Adipose tissue (tissue), 3 donors: Measurements from ENCODE around the gene CENPX. TPM values are rescaled to one million over a fixed set of nuclear protein-coding genes. Genes with fewer than 3 reads are reported as not detected.
"Not testable (repeated sequence)": the region's sequence is repeated elsewhere in the genome, so short reads cannot be mapped to it uniquely, and the experiment has no call there.

Source experiments
- H3K27ac ChIP-seq: one replicate; pipeline ENCODE4 v1.5.1; 2013; ENCODE audit warnings: low read depth, low read length
- WGBS, 3 donors: extraction: QIAGEN DNeasy Blood & Tissue Kit; methylation state at CpG; one replicate each; pipeline ENCODE4 v1.1.7; 2013; 5-methylcytosine and 5-hydroxymethylcytosine counted together
- polyA plus RNA-seq, 3 donors: library from polyadenylated mRNA; stranded (reverse); fragments of 200-250 nt; gene quantifications; one replicate each; pipeline ENCODE4 v1.2.3, GENCODE V29; 2013
- donor health status: healthy with polysubstance abuse.
- donor health status: Bipolar disorder and iron deficiency.
- donor health status: healthy.

The CENPX gene
- polyA plus RNA-seq, 3 donors, result 60.7 to 80.9 (median 76.8) TPM

- 94 to 98% (median 97%) methylated on average over 28 to 29 of the region's 29 CpGs for WGBS, 3 donors
- no peak overlapping the region for H3K27ac ChIP-seq
Measured at GRCh38 chr17:81995463-81996231, 27.0 kb downstream of the CENPX start.

- WGBS, 3 donors, result 87 to 93% (median 89%) methylated on average over 38 to 39 of the region's 39 CpGs
- no peak overlapping the region for H3K27ac ChIP-seq
Measured at GRCh38 chr17:81994593-81995462, 27.9 kb downstream of the CENPX start.

- no peak overlapping the region for H3K27ac ChIP-seq
- WGBS, 3 donors, result 94 to 96% (median 95%) methylated on average over 37 of the region's 37 CpGs
Measured at GRCh38 chr17:81993729-81994592, 28.7 kb downstream of the CENPX start.

- H3K27ac ChIP-seq, result no peak overlapping the region
- 70 to 85% (median 84%) methylated on average over 28 to 31 of the region's 31 CpGs for WGBS, 3 donors
Measured at GRCh38 chr17:81992306-81993102, 30.2 kb downstream of the CENPX start.

GRCh38 chr17:81991684-81992305 is 30.9 kb downstream of the CENPX start:
- 22 to 59% (median 50%) methylated on average over 31 of the region's 31 CpGs for WGBS, 3 donors
- no peak overlapping the region for H3K27ac ChIP-seq

GRCh38 chr17:81990836-81991683 is 31.6 kb downstream of the CENPX start:
- WGBS, 3 donors, result 45 to 91% (median 85%) methylated on average over 25 of the region's 25 CpGs
- H3K27ac ChIP-seq, result no peak overlapping the region

- 87 to 94% (median 92%) methylated on average over 25 to 26 of the region's 26 CpGs for WGBS, 3 donors
- no peak overlapping the region for H3K27ac ChIP-seq
Measured at GRCh38 chr17:81987161-81987770, 35.4 kb downstream of the CENPX start.

GRCh38 chr17:81986606-81987005 is 36.1 kb downstream of the CENPX start:
- no peak overlapping the region for H3K27ac ChIP-seq
- 97 to 98% (median 97%) methylated on average over 26 of the region's 26 CpGs for WGBS, 3 donors

- no peak overlapping the region for H3K27ac ChIP-seq
- 90 to 96% (median 92%) methylated on average over 18 to 21 of the region's 21 CpGs for WGBS, 3 donors
Measured at GRCh38 chr17:81984773-81985410, 37.8 kb downstream of the CENPX start.

- 87 to 94% (median 88%) methylated on average over 26 of the region's 26 CpGs for WGBS, 3 donors
- H3K27ac ChIP-seq, result no peak overlapping the region
Measured at GRCh38 chr17:81983639-81984373, 38.9 kb downstream of the CENPX start.

- H3K27ac ChIP-seq, result no peak overlapping the region
- WGBS, 3 donors, result 92 to 96% (median 93%) methylated on average over 32 to 35 of the region's 35 CpGs
Measured at GRCh38 chr17:81983011-81983638, 39.6 kb downstream of the CENPX start.

GRCh38 chr17:81981511-81981910 is 41.2 kb downstream of the CENPX start:
- not testable (repeated sequence) for H3K27ac ChIP-seq
- 95 to 98% (median 96%) methylated on average over 12 of the region's 12 CpGs for WGBS, 3 donors

GRCh38 chr17:81980707-81981343 is 41.9 kb downstream of the CENPX start:
- WGBS, 3 donors, result 69 to 88% (median 74%) methylated on average over 9 of the region's 9 CpGs

GRCh38 chr17:81980122-81980521 is 42.6 kb downstream of the CENPX start:
- WGBS, 3 donors, result 90 to 95% (median 90%) methylated on average over 4 of the region's 4 CpGs

More at GRCh38 chr17:81980707-81981343, 41.9 kb downstream of the CENPX start:
- no peak overlapping the region for H3K27ac ChIP-seq

More at GRCh38 chr17:81980122-81980521, 42.6 kb downstream of the CENPX start:
- no peak overlapping the region for H3K27ac ChIP-seq
